Smooth muscle cell (in vitro differentiated cells): ENCODE measurements around the gene JARID2. TPM values are rescaled to one million over a fixed set of nuclear protein-coding genes. Genes with fewer than 3 reads are reported as not detected.
A peak's percentile ranks its signal among the peaks of the same experiment; 100 is the strongest.

Experiments
- DNase-seq: peaks from one replicate; lab custom pipeline; 2025; ENCODE audit not compliant: unreplicated experiment; lab: John Stamatoyannopoulos, UW
- H2AFZ ChIP-seq: fragments of 200-600 bp; sonication (generic); 2 replicates; pipeline ENCODE4 v1.6.0; 2016; ENCODE audit warnings: antibody characterized with exemption, low read depth, mild to moderate bottlenecking
- H3F3A ChIP-seq: fragments of 200-600 bp; sonication (generic); 2 replicates; pipeline ENCODE4 v1.6.0; 2017; ENCODE audit warnings: antibody characterized with exemption, low read depth
- H3K27ac ChIP-seq: fragments of 200-600 bp; sonication (generic); 2 replicates; pipeline ENCODE4 v1.5.1; 2016; ENCODE audit warnings: low read depth, mild to moderate bottlenecking
- H3K27me3 ChIP-seq: fragments of 200-600 bp; sonication (generic); 2 replicates; pipeline ENCODE4 v1.6.1; 2016; ENCODE audit warnings: low read depth, mild to moderate bottlenecking
- H3K36me3 ChIP-seq: fragments of 200-600 bp; sonication (generic); 2 replicates; pipeline ENCODE4 v1.5.1; 2016; ENCODE audit warnings: low read depth
- H3K4me1 ChIP-seq: fragments of 200-600 bp; sonication (generic); 2 replicates; pipeline ENCODE4 v1.5.1; 2016; ENCODE audit warnings: low read depth
- H3K4me2 ChIP-seq: fragments of 200-600 bp; sonication (generic); 2 replicates; pipeline ENCODE4 v1.6.0; 2016; ENCODE audit warnings: mild to moderate bottlenecking
- H3K4me3 ChIP-seq: fragments of 200-600 bp; sonication (generic); 2 replicates; pipeline ENCODE4 v1.5.1; 2016; ENCODE audit warnings: mild to moderate bottlenecking
- H3K79me2 ChIP-seq: fragments of 200-600 bp; sonication (generic); 2 replicates; pipeline ENCODE4 v1.6.0; 2016; ENCODE audit warnings: low read depth, mild to moderate bottlenecking
- H3K9ac ChIP-seq: fragments of 200-600 bp; sonication (generic); 2 replicates; pipeline ENCODE4 v1.6.0; 2016; ENCODE audit warnings: low read depth
- H3K9me3 ChIP-seq: fragments of 200-600 bp; sonication (generic); replicated peaks from 2 replicates; pipeline ENCODE4 v1.5.1; 2016; ENCODE audit warnings: low read depth
- H4K20me1 ChIP-seq: fragments of 200-600 bp; sonication (generic); 2 replicates; pipeline ENCODE4 v1.6.0; 2016; ENCODE audit warnings: low read depth
- WGBS: methylation state at CpG from one replicate; pipeline ENCODE4 v1.1.7; 2016; ENCODE audit warnings: low lambda C conversion rate; 5-methylcytosine and 5-hydroxymethylcytosine counted together
- polyA plus RNA-seq: library from polyadenylated mRNA; unstranded; fragments of >200 nt; fragmentation: Nextera tagmentation; extraction: Ambion mirVana; gene quantifications from 2 replicates; pipeline ENCODE4 v1.2.1, GENCODE V29; 2016
- total RNA-seq: library from RNA; depleted of rRNA; stranded (reverse); fragments of >200 nt; gene quantifications from 2 replicates; pipeline ENCODE4 v1.2.3, GENCODE V29; 2014
- TF ChIP-seq, protein P1 (sequence below): fragments of 200-600 bp; sonication (generic); IDR thresholded peaks from 2 replicates; pipeline ENCODE4 v1.5.1; 2017; ENCODE audit warnings: borderline replicate concordance, mild to moderate bottlenecking, antibody characterized with exemption; ENCODE audit not compliant: insufficient read depth, poor library complexity, severe bottlenecking

Gene JARID2
- total and polyA plus RNA-seq, 2 experiments from 2014 or later = 5.2 to 10.2 TPM

DNA sequence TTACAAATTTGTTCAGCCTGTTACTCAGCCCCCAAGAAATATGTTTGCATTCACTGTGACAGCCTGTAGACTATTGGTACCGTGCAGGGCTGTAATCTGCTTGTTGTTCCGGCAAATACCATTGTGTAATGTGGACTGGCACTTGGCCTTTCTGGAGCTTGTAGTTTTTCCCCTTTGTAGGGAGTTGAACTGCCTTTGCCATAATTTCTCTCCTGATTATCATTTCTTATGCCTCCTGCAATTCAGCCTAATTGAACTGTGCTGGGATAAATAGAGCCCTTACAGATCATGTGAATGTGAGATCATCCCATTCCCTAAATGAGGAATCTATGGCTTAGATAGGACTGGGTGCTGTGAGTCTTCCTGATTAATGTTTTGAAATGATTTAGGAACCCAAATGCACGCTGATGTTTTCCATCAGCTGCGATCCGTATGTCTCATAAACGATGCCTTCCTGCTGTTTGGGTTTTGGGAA lies 185.1 kb downstream of the JARID2 start:
- TF ChIP-seq, protein P1, sequence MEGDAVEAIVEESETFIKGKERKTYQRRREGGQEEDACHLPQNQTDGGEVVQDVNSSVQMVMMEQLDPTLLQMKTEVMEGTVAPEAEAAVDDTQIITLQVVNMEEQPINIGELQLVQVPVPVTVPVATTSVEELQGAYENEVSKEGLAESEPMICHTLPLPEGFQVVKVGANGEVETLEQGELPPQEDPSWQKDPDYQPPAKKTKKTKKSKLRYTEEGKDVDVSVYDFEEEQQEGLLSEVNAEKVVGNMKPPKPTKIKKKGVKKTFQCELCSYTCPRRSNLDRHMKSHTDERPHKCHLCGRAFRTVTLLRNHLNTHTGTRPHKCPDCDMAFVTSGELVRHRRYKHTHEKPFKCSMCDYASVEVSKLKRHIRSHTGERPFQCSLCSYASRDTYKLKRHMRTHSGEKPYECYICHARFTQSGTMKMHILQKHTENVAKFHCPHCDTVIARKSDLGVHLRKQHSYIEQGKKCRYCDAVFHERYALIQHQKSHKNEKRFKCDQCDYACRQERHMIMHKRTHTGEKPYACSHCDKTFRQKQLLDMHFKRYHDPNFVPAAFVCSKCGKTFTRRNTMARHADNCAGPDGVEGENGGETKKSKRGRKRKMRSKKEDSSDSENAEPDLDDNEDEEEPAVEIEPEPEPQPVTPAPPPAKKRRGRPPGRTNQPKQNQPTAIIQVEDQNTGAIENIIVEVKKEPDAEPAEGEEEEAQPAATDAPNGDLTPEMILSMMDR = no peak

GRCh38 chr6:15431762-15432483 lies 186.1 kb downstream of the JARID2 start:
- Histone ChIP-seq H3K9me3 (no peaks in the 10 kb centered on the region), H3K79me2 (peaks cover 33% of the 10 kb centered on the region), H4K20me1 (peaks cover 98% of the 10 kb centered on the region), H3K4me2 (peak overlapping the region; percentile 60), H3K4me1 (peaks cover 41% of the 10 kb centered on the region), H3F3A (no peaks in the 10 kb centered on the region), H3K27ac (peak overlapping the region; percentile 21), H3K36me3 (no peaks in the 10 kb centered on the region), H3K27me3 (no peaks in the 10 kb centered on the region), H2AFZ (no peak overlapping the region), H3K4me3 (no peak overlapping the region), H3K9ac (no peak overlapping the region)
- DNase-seq = no peak
- WGBS = 68% methylated on average over 9 of the region's 9 CpGs
- TF ChIP-seq, protein P1 = no peak

More for the DNA sequence above, 185.1 kb downstream of the JARID2 start:
- no peak for DNase-seq
- 73% methylated on average over 6 of the region's 6 CpGs for WGBS
- H3K36me3 ChIP-seq = no peaks in the 10 kb centered on the region
- H3K9me3 ChIP-seq = no peaks in the 10 kb centered on the region
- no peaks in the 10 kb centered on the region for H3K27me3 ChIP-seq
- peaks cover 41% of the 10 kb centered on the region for H3K4me1 ChIP-seq
- peak overlapping the region; percentile 27 for H3K4me2 ChIP-seq
- H3K79me2 ChIP-seq = peaks cover 23% of the 10 kb centered on the region
- H3K4me3 ChIP-seq = no peak overlapping the region
- H3K9ac ChIP-seq = no peak overlapping the region
- H2AFZ ChIP-seq = no peak overlapping the region
- no peaks in the 10 kb centered on the region for H3F3A ChIP-seq
- no peak overlapping the region for H3K27ac ChIP-seq
- peaks cover 97% of the 10 kb centered on the region for H4K20me1 ChIP-seq

- TF ChIP-seq, protein P1 = no peak
- 78% methylated on average over 2 of the region's 2 CpGs for WGBS
- Histone ChIP-seq H3K4me3 (no peak overlapping the region), H3K36me3 (no peaks in the 10 kb centered on the region), H3K9me3 (no peaks in the 10 kb centered on the region), H3K27ac (no peak overlapping the region), H4K20me1 (peaks cover 98% of the 10 kb centered on the region), H3K9ac (no peak overlapping the region), H2AFZ (no peak overlapping the region), H3K4me1 (peaks cover 42% of the 10 kb centered on the region), H3K4me2 (no peak overlapping the region), H3K79me2 (peaks cover 34% of the 10 kb centered on the region), H3K27me3 (no peaks in the 10 kb centered on the region), H3F3A (no peaks in the 10 kb centered on the region)
- no peak for DNase-seq
Measured at GRCh38 chr6:15433511-15433861, 187.6 kb downstream of the JARID2 start.

- TF ChIP-seq, protein P1 = no peak
- 73% methylated on average over 1 of the region's 1 CpG for WGBS
- H3K4me1 ChIP-seq = peaks cover 46% of the 10 kb centered on the region
- H3K27ac ChIP-seq = no peak overlapping the region
- H3K4me3 ChIP-seq = no peak overlapping the region
- no peak overlapping the region for H3K4me2 ChIP-seq
- peaks cover 98% of the 10 kb centered on the region for H4K20me1 ChIP-seq
- no peak for DNase-seq
- no peaks in the 10 kb centered on the region for H3K27me3 ChIP-seq
- H3K79me2 ChIP-seq = peaks cover 34% of the 10 kb centered on the region
- no peak overlapping the region for H2AFZ ChIP-seq
- no peak overlapping the region for H3K9ac ChIP-seq
- no peaks in the 10 kb centered on the region for H3K36me3 ChIP-seq
- no peaks in the 10 kb centered on the region for H3F3A ChIP-seq
- H3K9me3 ChIP-seq = no peaks in the 10 kb centered on the region
Measured at GRCh38 chr6:15434263-15434662, 188.4 kb downstream of the JARID2 start.
